ENCODE results near the gene EYS.

DNA sequence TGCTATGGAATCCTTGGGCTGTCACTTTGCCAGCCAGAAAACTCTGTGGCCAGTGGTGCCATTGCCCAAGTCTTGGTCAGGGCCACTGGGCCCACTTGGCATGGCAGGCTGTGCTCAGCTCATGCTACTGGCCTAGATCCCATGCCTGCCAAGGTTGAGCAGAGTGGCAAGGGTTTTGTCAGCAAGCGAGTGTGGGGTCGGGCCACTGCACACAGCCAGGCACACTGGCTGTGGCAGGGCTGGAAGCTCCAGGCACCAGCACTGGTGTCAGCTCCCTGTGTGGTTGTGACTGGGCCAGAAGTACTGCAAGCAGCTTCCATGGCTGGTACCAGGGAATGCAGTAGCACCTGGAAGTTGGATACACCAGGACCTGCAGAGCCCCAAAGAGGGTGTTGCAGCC lies 846.8 kb downstream of the EYS start:
- TF ChIP-seq, protein P1, sequence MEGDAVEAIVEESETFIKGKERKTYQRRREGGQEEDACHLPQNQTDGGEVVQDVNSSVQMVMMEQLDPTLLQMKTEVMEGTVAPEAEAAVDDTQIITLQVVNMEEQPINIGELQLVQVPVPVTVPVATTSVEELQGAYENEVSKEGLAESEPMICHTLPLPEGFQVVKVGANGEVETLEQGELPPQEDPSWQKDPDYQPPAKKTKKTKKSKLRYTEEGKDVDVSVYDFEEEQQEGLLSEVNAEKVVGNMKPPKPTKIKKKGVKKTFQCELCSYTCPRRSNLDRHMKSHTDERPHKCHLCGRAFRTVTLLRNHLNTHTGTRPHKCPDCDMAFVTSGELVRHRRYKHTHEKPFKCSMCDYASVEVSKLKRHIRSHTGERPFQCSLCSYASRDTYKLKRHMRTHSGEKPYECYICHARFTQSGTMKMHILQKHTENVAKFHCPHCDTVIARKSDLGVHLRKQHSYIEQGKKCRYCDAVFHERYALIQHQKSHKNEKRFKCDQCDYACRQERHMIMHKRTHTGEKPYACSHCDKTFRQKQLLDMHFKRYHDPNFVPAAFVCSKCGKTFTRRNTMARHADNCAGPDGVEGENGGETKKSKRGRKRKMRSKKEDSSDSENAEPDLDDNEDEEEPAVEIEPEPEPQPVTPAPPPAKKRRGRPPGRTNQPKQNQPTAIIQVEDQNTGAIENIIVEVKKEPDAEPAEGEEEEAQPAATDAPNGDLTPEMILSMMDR (IDR thresholded peaks at IDR 0.05), result no peak
- no peak for TF ChIP-seq POLR2A (IDR thresholded peaks at IDR 0.05)
- no peak for TF ChIP-seq POLR2AphosphoS5 (IDR thresholded peaks at IDR 0.05)

All from breast epithelium (tissue), 3 donors.